ENCODE data around the gene CDH13. TPM values are rescaled to one million over a fixed set of nuclear protein-coding genes. Genes with fewer than 3 reads are reported as not detected.

The CDH13 gene
- polyA plus RNA-seq, 2 of the 4 experiments (the other 2 are of a cell fraction), result not detected

DNA sequence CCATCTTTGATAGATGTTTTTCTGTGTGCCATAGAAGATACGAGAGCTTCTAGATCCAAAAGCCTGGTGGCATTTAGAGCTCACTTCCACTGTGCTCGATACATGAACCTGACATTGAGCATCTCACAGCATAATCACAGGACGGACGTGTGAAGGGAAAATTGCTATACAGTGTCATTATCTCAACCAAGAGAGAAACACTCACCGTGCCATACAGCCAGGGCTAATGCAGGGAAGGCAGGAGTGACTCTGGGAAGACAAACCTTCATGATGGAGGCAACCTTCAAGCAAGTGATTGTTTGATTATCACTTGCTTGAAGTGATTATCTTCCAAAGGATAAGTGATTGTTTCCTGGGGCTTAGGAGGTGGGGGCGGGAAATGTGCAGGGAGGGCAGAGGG lies 962.8 kb downstream of the CDH13 start:
- no peaks in the 10 kb centered on the region for H3K9me3 ChIP-seq
- POLR2A ChIA-PET, result no interaction called here
- TF ChIP-seq RNF2 (IDR thresholded peaks at IDR 0.05; ENCODE audit: borderline replicate concordance, low read depth) (no peak), FOSL2 (IDR thresholded peaks at IDR 0.05) (no peak), FOSL2 (CRISPR knock-in tag; IDR thresholded peaks at IDR 0.05) (no peak), HEYL (CRISPR knock-in tag; IDR thresholded peaks at IDR 0.05) (no peak)
- DNase-seq (ENCODE audit: low read depth in 1 of 2, low spot score in 1 of 2) (no peak), ATAC-seq (no peak), FAIRE-seq (no peak)
- no peak overlapping the region for H3K4me2 ChIP-seq
- 8% methylated on average over 5 of the region's 6 CpGs for WGBS (ENCODE audit: missing lambda C conversion rate)
- no peaks in the 10 kb centered on the region for H3K4me1 ChIP-seq
- no peak overlapping the region for H3K4me3 ChIP-seq
- H3K27ac ChIP-seq, result no peak overlapping the region
- CTCF ChIA-PET, result no interaction called here

DNA sequence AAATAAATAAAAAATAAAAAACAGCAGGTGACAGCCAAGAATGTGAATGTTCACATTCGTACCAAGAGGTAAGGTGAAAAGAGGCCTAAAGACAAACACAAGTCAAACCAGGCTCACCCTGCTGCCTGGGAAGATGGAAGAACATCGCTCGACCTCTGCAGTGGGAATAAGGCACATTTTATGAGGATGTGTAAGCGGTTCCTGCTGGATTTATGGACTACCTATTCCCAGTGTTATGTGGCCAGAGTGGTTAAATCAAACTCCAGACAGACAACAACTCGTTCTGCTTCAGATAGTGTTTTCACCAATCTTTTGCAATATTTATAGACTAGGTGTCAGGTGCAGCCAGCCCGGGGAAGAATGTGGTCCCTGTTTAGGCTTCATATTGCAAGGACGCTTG lies 966.0 kb downstream of the CDH13 start:
- WGBS (ENCODE audit: missing lambda C conversion rate), result 9% methylated on average over 7 of the region's 7 CpGs
- DNase-seq (ENCODE audit: low read depth in 1 of 2, low spot score in 1 of 2), result no peak
- H3K4me2 ChIP-seq, result no peak overlapping the region
- no peak for ATAC-seq
- POLR2A ChIA-PET, result no interaction called here
- no peak overlapping the region for H3K4me3 ChIP-seq
- H3K9me3 ChIP-seq, result no peaks in the 10 kb centered on the region
- CTCF ChIA-PET, result no interaction called here
- TF ChIP-seq ZC3H11A (IDR thresholded peaks at IDR 0.05) (no peak), BHLHE40 (IDR thresholded peaks at IDR 0.05; ENCODE audit: low read depth, low read length) (no peak), EP300 (IDR thresholded peaks at IDR 0.05) (no peak), NFE2L2 (conservative IDR thresholded peaks at IDR 0.05; ENCODE audit: low read length) (no peak), ESRRA (IDR thresholded peaks at IDR 0.05; ENCODE audit: borderline replicate concordance, low read length) (no peak), FOSB (CRISPR knock-in tag; IDR thresholded peaks at IDR 0.05) (no peak), PHF8 (IDR thresholded peaks at IDR 0.05; ENCODE audit: borderline replicate concordance, low read depth) (no peak), MAX (IDR thresholded peaks at IDR 0.05) (no peak), GATA3 (IDR thresholded peaks at IDR 0.05; ENCODE audit: borderline replicate concordance) (no peak), RNF2 (IDR thresholded peaks at IDR 0.05; ENCODE audit: borderline replicate concordance, low read depth) (no peak), HDAC2 (IDR thresholded peaks at IDR 0.05) (no peak), ELK1 (IDR thresholded peaks at IDR 0.05; ENCODE audit: low read depth, low read length) (no peak), MYC (IDR thresholded peaks at IDR 0.05; ENCODE audit: borderline replicate concordance, low read length) (no peak), POLR2AphosphoS2 (conservative IDR thresholded peaks at IDR 0.05; ENCODE audit: low read length) (no peak), ZFP36 (IDR thresholded peaks at IDR 0.05; ENCODE audit: borderline replicate concordance, partially characterized antibody) (no peak), POLR2A (IDR thresholded peaks at IDR 0.05; ENCODE audit: low read length) (no peak)
- TF ChIP-seq, protein P1, sequence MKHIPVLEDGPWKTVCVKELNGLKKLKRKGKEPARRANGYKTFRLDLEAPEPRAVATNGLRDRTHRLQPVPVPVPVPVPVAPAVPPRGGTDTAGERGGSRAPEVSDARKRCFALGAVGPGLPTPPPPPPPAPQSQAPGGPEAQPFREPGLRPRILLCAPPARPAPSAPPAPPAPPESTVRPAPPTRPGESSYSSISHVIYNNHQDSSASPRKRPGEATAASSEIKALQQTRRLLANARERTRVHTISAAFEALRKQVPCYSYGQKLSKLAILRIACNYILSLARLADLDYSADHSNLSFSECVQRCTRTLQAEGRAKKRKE (CRISPR knock-in tag; IDR thresholded peaks at IDR 0.05; ENCODE audit: low read depth), result no peak
- H3K4me1 ChIP-seq, result no peaks in the 10 kb centered on the region
- FAIRE-seq, result no peak
- no peak overlapping the region for H3K27ac ChIP-seq

DNA sequence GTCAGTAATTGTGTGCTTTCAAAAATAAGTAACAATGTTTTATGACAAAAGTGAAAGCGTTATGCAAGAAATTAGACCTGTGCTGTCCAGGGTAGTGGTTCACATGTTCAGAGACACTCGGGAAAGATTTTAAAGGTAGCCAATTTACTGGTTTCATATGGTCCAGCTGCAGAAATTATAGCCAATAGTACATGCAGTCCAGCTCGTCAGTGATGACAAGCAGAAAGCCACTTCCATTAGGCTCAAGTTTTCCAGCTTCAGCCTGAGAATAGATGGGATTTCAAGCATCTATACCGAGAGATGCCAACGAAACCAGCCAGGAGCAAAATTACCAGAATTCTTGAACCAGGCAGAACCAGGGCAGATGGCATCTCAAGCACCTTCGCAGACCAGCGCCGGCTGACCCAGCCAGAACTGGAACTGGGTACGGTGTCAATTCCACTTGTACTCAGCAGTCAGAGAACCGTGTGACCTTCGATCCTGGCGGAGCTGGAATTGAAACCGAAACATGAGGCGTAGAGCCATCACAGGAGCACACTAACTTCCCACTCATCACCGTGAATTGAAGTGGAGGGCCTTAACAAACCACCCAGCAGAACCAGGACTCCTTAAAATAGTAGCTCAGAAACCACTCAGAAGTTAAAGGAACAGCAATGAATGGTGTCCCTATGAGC lies 973.2 kb downstream of the CDH13 start:
- no peak for DNase-seq (ENCODE audit: low read depth in 1 of 2, low spot score in 1 of 2)
- whole genome bisulfite sequencing (ENCODE audit: missing lambda C conversion rate), result 23% methylated on average over 15 of the region's 15 CpGs
- no peak for FAIRE-seq
- POLR2A ChIA-PET, result no interaction called here
- TF ChIP-seq EHF (CRISPR knock-in tag; IDR thresholded peaks at IDR 0.05), result no peak
- TF ChIP-seq ZNF302 (CRISPR knock-in tag; IDR thresholded peaks at IDR 0.05), result no peak
- no peak for TF ChIP-seq TP53 (CRISPR knock-in tag; IDR thresholded peaks at IDR 0.05)
- TF ChIP-seq KDM1A (IDR thresholded peaks at IDR 0.05; ENCODE audit: low read depth), result no peak
- no peak for TF ChIP-seq NFE2L2 (conservative IDR thresholded peaks at IDR 0.05; ENCODE audit: low read length)
- no peak for TF ChIP-seq HES2 (IDR thresholded peaks at IDR 0.05)
- no peak for TF ChIP-seq CBX2 (IDR thresholded peaks at IDR 0.05; ENCODE audit: borderline replicate concordance, low read depth)
- TF ChIP-seq NR3C1 (IDR thresholded peaks at IDR 0.05), result no peak
- Histone ChIP-seq H3K27ac (no peak overlapping the region), H3K9me3 (no peaks in the 10 kb centered on the region), H3K4me1 (no peaks in the 10 kb centered on the region), H3K4me3 (no peak overlapping the region), H3K4me2 (no peak overlapping the region)
- no peak for ATAC-seq
- CTCF ChIA-PET, result no interaction called here
